ENCODE results near the gene FAM228B. TPM values are rescaled to one million over a fixed set of nuclear protein-coding genes. Genes with fewer than 3 reads are reported as not detected.
"Not testable (repeated sequence)": the region's sequence is repeated elsewhere in the genome, so short reads cannot be mapped to it uniquely, and the experiment has no call there.

The FAM228B gene
- total and polyA plus RNA-seq, 2 experiments from 2014 or later: 12.5 to 14.9 TPM

GRCh38 chr2:24123922-24124580 lies 782 bp downstream of the FAM228B start:
- peaks cover 12% of the 10 kb centered on the region for H3K79me2 ChIP-seq
- no peaks in the 10 kb centered on the region for H3K9me2 ChIP-seq (replicated peaks; ENCODE audit: insufficient read depth)
- H3K27me3 ChIP-seq: no peaks in the 10 kb centered on the region
- peak overlapping the region; percentile 61 for H3K4me3 ChIP-seq
- TF ChIP-seq, protein P1, sequence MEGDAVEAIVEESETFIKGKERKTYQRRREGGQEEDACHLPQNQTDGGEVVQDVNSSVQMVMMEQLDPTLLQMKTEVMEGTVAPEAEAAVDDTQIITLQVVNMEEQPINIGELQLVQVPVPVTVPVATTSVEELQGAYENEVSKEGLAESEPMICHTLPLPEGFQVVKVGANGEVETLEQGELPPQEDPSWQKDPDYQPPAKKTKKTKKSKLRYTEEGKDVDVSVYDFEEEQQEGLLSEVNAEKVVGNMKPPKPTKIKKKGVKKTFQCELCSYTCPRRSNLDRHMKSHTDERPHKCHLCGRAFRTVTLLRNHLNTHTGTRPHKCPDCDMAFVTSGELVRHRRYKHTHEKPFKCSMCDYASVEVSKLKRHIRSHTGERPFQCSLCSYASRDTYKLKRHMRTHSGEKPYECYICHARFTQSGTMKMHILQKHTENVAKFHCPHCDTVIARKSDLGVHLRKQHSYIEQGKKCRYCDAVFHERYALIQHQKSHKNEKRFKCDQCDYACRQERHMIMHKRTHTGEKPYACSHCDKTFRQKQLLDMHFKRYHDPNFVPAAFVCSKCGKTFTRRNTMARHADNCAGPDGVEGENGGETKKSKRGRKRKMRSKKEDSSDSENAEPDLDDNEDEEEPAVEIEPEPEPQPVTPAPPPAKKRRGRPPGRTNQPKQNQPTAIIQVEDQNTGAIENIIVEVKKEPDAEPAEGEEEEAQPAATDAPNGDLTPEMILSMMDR (IDR thresholded peaks at IDR 0.05; ENCODE audit: poor library complexity): no peak
- no peak for TF ChIP-seq EZH2phosphoT487 (IDR thresholded peaks at IDR 0.05; ENCODE audit: low read depth, severe bottlenecking, unreplicated experiment)
- TF ChIP-seq EZH2 (IDR thresholded peaks at IDR 0.05; ENCODE audit: borderline replicate concordance): no peak
- WGBS (ENCODE audit: low lambda C conversion rate, missing lambda C conversion rate): 20% methylated on average over 9 of the region's 9 CpGs
- H3K4me1 ChIP-seq (ENCODE audit: insufficient read depth): peaks cover 9% of the 10 kb centered on the region
- H3K9me3 ChIP-seq (ENCODE audit: low read depth): no peaks in the 10 kb centered on the region
- no peak for DNase-seq (ENCODE audit: low spot score)
- peak overlapping the region; percentile 97 for H2AFZ ChIP-seq
- peak overlapping the region; percentile 85 for H3K4me2 ChIP-seq
- H4K20me1 ChIP-seq (ENCODE audit: insufficient read depth, poor library complexity, severe bottlenecking): no peaks in the 10 kb centered on the region
- H3K27ac ChIP-seq: peak overlapping the region; percentile 98
- H3K36me3 ChIP-seq (replicated peaks; ENCODE audit: insufficient read depth, low read depth): no peaks in the 10 kb centered on the region

DNA sequence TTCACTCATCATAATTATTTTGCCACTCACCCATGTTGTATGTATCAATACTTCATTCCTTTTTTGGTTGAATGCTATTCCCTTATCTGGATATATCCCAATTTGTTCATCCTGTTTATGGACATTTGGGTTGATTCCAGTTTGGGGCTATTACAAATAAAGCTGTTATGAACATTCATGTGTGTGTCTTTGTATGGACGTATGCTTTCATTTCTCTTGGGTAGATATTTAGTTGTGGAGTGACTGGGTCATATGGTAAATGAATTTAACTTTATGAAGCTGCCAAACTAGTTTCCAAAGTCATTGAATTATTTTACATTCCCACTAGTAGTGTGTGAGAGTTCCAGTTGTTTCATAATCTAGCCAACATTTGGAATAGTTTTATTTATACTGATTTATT lies 2.7 kb downstream of the FAM228B start:
- DNase-seq (ENCODE audit: low spot score): no peak
- TF ChIP-seq EZH2 (IDR thresholded peaks at IDR 0.05; ENCODE audit: borderline replicate concordance) (no peak), EZH2phosphoT487 (IDR thresholded peaks at IDR 0.05; ENCODE audit: low read depth, severe bottlenecking, unreplicated experiment) (no peak)
- TF ChIP-seq, protein P1 (IDR thresholded peaks at IDR 0.05; ENCODE audit: poor library complexity): no peak
- Histone ChIP-seq H3K4me1 (ENCODE audit: insufficient read depth) (peaks cover 9% of the 10 kb centered on the region), H2AFZ (no peak overlapping the region), H3K36me3 (replicated peaks; ENCODE audit: insufficient read depth, low read depth) (no peaks in the 10 kb centered on the region), H4K20me1 (ENCODE audit: insufficient read depth, poor library complexity, severe bottlenecking) (no peaks in the 10 kb centered on the region), H3K27me3 (no peaks in the 10 kb centered on the region), H3K27ac (no peak overlapping the region), H3K9me2 (replicated peaks; ENCODE audit: insufficient read depth) (no peaks in the 10 kb centered on the region), H3K79me2 (peaks cover 13% of the 10 kb centered on the region), H3K4me3 (no peak overlapping the region), H3K4me2 (no peak overlapping the region), H3K9me3 (ENCODE audit: low read depth) (no peaks in the 10 kb centered on the region)
- 94% methylated on average over 1 of the region's 1 CpG for WGBS (ENCODE audit: low lambda C conversion rate, missing lambda C conversion rate)

GRCh38 chr2:24132543-24132942 lies 9.3 kb downstream of the FAM228B start:
- no peak overlapping the region for H3K4me3 ChIP-seq
- WGBS (ENCODE audit: low lambda C conversion rate, missing lambda C conversion rate): 93% methylated on average over 3 of the region's 3 CpGs
- H3K36me3 ChIP-seq (replicated peaks; ENCODE audit: insufficient read depth, low read depth): no peaks in the 10 kb centered on the region
- peaks cover 11% of the 10 kb centered on the region for H3K79me2 ChIP-seq
- TF ChIP-seq EZH2phosphoT487 (IDR thresholded peaks at IDR 0.05; ENCODE audit: low read depth, severe bottlenecking, unreplicated experiment) (no peak), EZH2 (IDR thresholded peaks at IDR 0.05; ENCODE audit: borderline replicate concordance) (no peak)
- TF ChIP-seq, protein P1 (IDR thresholded peaks at IDR 0.05; ENCODE audit: poor library complexity): no peak
- no peaks in the 10 kb centered on the region for H3K27me3 ChIP-seq
- H3K4me1 ChIP-seq (ENCODE audit: insufficient read depth): no peaks in the 10 kb centered on the region
- H4K20me1 ChIP-seq (ENCODE audit: insufficient read depth, poor library complexity, severe bottlenecking): no peaks in the 10 kb centered on the region
- H3K9me3 ChIP-seq (ENCODE audit: low read depth): peaks cover 9% of the 10 kb centered on the region
- no peaks in the 10 kb centered on the region for H3K9me2 ChIP-seq (replicated peaks; ENCODE audit: insufficient read depth)
- H3K27ac ChIP-seq: no peak overlapping the region
- no peak overlapping the region for H3K4me2 ChIP-seq
- no peak overlapping the region for H2AFZ ChIP-seq
- no peak for DNase-seq (ENCODE audit: low spot score)

DNA sequence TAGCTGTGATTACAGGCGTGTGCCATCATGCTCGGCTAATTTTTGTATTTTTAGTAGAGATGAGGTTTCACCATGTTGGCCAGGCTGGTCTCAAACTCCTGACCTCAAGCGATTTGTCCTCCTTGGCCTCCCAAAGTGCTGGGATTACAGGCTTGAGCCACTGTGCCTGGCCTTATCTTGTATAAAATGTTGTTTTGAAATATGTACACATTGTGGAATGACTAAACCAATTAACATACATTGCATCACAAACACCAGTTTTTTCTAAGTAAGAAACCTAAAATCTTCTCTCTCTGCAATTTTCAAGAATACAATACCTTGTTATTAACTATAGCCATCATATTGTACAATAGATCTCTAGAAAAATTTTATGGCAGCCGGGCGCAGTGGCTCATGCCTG lies 17.0 kb downstream of the FAM228B start:
- H3K4me1 ChIP-seq (ENCODE audit: insufficient read depth); H3K27ac ChIP-seq; H3K36me3 ChIP-seq (replicated peaks; ENCODE audit: insufficient read depth, low read depth); H3K9me2 ChIP-seq (replicated peaks; ENCODE audit: insufficient read depth); H2AFZ ChIP-seq; H3K27me3 ChIP-seq; H3K9me3 ChIP-seq (ENCODE audit: low read depth); H3K79me2 ChIP-seq; DNase-seq (ENCODE audit: low spot score); H3K4me2 ChIP-seq; H3K4me3 ChIP-seq; H4K20me1 ChIP-seq (ENCODE audit: insufficient read depth, poor library complexity, severe bottlenecking): not testable (repeated sequence)
- WGBS (ENCODE audit: low lambda C conversion rate, missing lambda C conversion rate): 90% methylated on average over 5 of the region's 5 CpGs
